GM23248 (cell line): ENCODE data around the gene CFAP90.

Experiments
- EZH2 ChIP-seq: fragments of 200-600 bp; sonication (generic); IDR thresholded peaks from 2 replicates; pipeline ENCODE4 v1.6.1; 2018; ENCODE audit warnings: antibody characterized with exemption, mild to moderate bottlenecking; ENCODE audit not compliant: insufficient read depth, poor library complexity, severe bottlenecking
- EZH2phosphoT487 ChIP-seq: fragments of 200-600 bp; sonication (generic); IDR thresholded peaks from 2 replicates; pipeline ENCODE4 v1.6.1; 2018; ENCODE audit warnings: antibody characterized with exemption, moderate library complexity, mild to moderate bottlenecking, low read depth; ENCODE audit not compliant: insufficient read depth

GRCh38 chr5:7869474-7870136, 18.7 kb upstream of the CFAP90 start:
- no peak for TF ChIP-seq EZH2phosphoT487
- TF ChIP-seq EZH2, result no peak
